Testis (tissue), 3 donors: ENCODE data around the gene AURKA. TPM values are rescaled to one million over a fixed set of nuclear protein-coding genes. Genes with fewer than 3 reads are reported as not detected.

ENCODE experiments used
- DNase-seq: peaks from one replicate; pipeline ENCODE4 v3.0.0-alpha.2; 2019
- H3K27ac ChIP-seq, 2 donors: fragments of 200-600 bp; sonication (generic); one replicate each; pipeline ENCODE4 v1.5.1; 2019
- H3K27me3 ChIP-seq: fragments of 200-600 bp; sonication (generic); one replicate; pipeline ENCODE4 v1.5.1; 2019
- H3K36me3 ChIP-seq: fragments of 200-600 bp; sonication (generic); one replicate; pipeline ENCODE4 v1.5.1; 2017; ENCODE audit warnings: low read depth; ENCODE audit errors: missing control alignments
- H3K4me1 ChIP-seq: fragments of 200-600 bp; sonication (generic); one replicate; pipeline ENCODE4 v1.5.1; 2019
- H3K4me3 ChIP-seq, 2 donors: fragments of 200-600 bp; sonication (generic); one replicate each; pipeline ENCODE4 v1.5.1; 2017 to 2019
- H3K9me3 ChIP-seq: fragments of 200-600 bp; sonication (generic); one replicate; pipeline ENCODE4 v1.5.1; 2017
- POLR2A ChIP-seq: fragments of 450-650 bp; IDR thresholded peaks from one replicate; pipeline ENCODE4 v1.6.1; 2017; ENCODE audit warnings: antibody characterized with exemption, mild to moderate bottlenecking, moderate library complexity
- WGBS, 2 donors: methylation state at CpG; one replicate each; pipeline ENCODE4 v1.1.5; 2018; 5-methylcytosine and 5-hydroxymethylcytosine counted together
- intact Hi-C: fragments of 100-400 bp; cut with DNase I; formaldehyde crosslinking; loops from one replicate; pipeline ENCODE4 v1.15.1; 2023; ENCODE audit warnings: low total_unique reads
- polyA plus RNA-seq: library from polyadenylated mRNA; stranded (reverse); fragments of 350-450 nt; fragmentation: Illumina TruSeq; extraction: RNeasy Lipid Tissue Mini Kit (QIAGEN cat#74804); gene quantifications from one replicate; pipeline ENCODE4 v1.2.3, GENCODE V29; 2014; ENCODE audit warnings: low read depth, low replicate concordance; ENCODE audit not compliant: insufficient read depth
- total RNA-seq, 2 donors: library from RNA; depleted of rRNA; stranded (reverse); fragments of >200 nt; gene quantifications; one replicate each; pipeline ENCODE4 v1.2.3, GENCODE V29; 2016
- TF ChIP-seq, protein P1 (sequence below), 3 experiments: fragments of 450-650 bp in 2 of 3; fragments of 200-600 bp in 1 of 3; sonication (generic) in 1 of 3; IDR thresholded peaks; one replicate each; pipeline ENCODE4 v1.5.1; 2016 to 2019; ENCODE audit warnings: antibody characterized with exemption in 3 of 3, mild to moderate bottlenecking in 2 of 3, moderate library complexity in 1 of 3

The AURKA gene
- total and polyA plus RNA-seq, 3 donors from 2014 or later: 27.2 to 87.6 (median 35.4) TPM

DNA sequence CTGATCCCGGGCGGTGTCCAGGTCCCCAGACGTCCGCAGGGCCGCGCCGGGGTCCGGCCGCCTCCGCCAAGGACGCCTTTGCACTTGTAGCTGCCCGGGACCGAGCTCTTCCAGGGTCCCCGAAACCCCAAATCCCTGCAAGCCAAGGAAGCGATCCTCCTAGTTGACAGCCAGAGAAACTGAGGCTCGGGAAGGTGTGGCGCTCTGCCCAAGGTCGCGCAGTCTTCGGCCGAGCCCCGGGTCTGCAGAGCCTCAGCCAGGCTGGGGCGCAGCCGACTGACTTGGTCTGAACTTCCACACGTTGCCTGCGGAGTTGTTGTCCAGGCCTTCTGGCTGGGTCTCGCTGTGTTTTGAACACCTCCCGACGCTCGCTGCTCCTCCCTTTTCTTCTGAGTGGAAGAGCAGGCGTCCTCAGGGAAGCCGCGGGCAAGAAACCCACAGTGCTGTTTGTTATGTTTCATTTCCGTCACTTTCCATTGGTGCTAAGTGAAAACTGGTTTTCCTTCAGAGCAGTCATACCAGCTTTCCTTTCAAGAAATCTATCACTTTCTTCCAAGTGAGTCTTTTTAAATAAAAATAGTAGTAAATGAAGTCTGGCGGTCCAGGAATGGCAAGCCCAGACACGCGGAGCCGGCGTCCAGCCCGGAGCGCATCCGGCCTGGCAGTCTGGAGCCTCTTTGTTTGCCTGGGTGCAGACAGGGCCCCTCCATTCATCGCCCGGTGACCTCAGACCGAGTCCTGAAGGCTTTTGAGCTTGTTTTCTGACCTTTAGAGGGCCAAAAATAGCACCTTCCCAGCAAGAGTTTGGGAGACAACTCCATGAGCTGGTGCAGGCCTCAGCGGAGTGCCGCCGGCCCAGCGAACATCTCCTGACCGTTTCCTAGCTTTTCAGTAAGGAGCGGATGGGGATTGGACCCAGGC, 32.5 kb downstream of the AURKA start:
- DNase-seq: peak; percentile 67
- intact Hi-C loops: no loop called here
- Histone ChIP-seq H3K27ac (peak overlapping the region; percentile 69 to 88), H3K4me1 (peaks cover 22% of the 10 kb centered on the region), H3K27me3 (no peaks in the 10 kb centered on the region), H3K9me3 (no peaks in the 10 kb centered on the region), H3K36me3 (no peaks in the 10 kb centered on the region), H3K4me3 (peak overlapping the region; percentile 79 to 98)
- TF ChIP-seq, protein P1, sequence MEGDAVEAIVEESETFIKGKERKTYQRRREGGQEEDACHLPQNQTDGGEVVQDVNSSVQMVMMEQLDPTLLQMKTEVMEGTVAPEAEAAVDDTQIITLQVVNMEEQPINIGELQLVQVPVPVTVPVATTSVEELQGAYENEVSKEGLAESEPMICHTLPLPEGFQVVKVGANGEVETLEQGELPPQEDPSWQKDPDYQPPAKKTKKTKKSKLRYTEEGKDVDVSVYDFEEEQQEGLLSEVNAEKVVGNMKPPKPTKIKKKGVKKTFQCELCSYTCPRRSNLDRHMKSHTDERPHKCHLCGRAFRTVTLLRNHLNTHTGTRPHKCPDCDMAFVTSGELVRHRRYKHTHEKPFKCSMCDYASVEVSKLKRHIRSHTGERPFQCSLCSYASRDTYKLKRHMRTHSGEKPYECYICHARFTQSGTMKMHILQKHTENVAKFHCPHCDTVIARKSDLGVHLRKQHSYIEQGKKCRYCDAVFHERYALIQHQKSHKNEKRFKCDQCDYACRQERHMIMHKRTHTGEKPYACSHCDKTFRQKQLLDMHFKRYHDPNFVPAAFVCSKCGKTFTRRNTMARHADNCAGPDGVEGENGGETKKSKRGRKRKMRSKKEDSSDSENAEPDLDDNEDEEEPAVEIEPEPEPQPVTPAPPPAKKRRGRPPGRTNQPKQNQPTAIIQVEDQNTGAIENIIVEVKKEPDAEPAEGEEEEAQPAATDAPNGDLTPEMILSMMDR (IDR thresholded peaks at IDR 0.05): no peak
- WGBS, 2 donors: 2 to 5% methylated on average over 27 to 45 of the region's 51 CpGs

DNA sequence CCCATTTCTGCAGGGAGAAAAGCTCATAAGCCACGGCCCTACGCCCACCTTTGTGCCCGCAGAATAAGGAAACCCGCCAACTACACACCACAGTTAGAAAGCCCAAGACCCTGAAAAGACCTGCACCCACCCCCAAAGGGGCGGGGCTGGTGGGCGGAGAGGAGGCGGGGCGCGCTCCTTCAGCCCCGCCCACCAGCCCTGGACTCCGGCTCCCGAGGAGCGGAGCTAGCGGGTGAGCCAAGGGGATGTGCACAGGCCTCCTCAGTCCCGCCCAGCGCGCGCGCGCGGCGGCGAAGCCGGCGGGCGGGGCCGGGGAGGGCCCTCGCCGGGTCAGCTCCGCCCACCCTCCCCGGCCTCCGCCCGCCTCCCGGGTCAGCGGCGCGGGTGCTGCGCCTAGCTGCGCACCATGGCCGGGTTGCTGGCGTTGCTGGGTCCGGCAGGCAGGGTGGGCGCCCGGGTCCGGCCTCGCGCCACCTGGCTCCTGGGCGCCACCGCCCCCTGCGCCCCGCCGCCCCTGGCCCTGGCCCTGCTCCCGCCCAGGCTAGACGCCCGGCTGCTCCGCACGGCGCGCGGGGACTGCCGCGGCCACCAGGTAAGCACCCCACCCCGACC, 33.3 kb downstream of the AURKA start, which contains the start of gene FAM210B:
Gene FAM210B, plus strand, starts transcription at position 375 of the 612 bp plus-strand sequence. Its CDS starts 32 bp downstream, at position 407.
- intact Hi-C loops: no loop called here
- Histone ChIP-seq H3K4me1 (peaks cover 22% of the 10 kb centered on the region), H3K36me3 (no peaks in the 10 kb centered on the region), H3K27ac (peak within 1 kb of the TSS; percentile 69 to 88), H3K27me3 (no peaks in the 10 kb centered on the region), H3K4me3 (peak within 1 kb of the TSS; percentile 79 to 98), H3K9me3 (no peaks in the 10 kb centered on the region)
- DNase-seq: peak; percentile 93
- peak; percentile 5 for TF ChIP-seq POLR2A
- TF ChIP-seq, protein P1 (IDR thresholded peaks at IDR 0.05): no peak
- WGBS, 2 donors: 1% methylated on average over 13 to 50 of the region's 63 CpGs

DNA sequence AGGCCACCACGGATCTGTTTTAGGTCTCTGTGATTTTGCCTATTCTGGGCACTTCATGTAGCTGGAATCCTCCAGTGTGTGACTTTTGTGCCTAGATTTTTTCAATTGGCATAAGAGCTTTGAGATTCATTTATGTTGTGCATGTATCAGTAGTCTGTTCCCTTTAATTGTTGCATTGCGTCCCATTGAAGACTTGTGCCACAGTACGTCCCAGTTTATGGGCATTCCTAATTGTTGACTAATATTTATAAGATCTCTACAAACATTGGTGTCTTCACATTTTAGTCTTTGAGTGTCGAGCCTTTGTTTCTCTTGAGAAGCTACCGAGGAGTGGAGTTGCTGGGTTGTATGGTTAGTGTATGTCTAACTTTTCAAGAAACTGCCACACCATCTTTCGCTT, 33.9 kb downstream of the AURKA start:
- Histone ChIP-seq H3K27me3 (no peaks in the 10 kb centered on the region), H3K27ac (no peak overlapping the region), H3K36me3 (no peaks in the 10 kb centered on the region), H3K4me3 (peak overlapping the region; percentile 29 to 98), H3K9me3 (no peaks in the 10 kb centered on the region), H3K4me1 (peaks cover 20% of the 10 kb centered on the region)
- no peak for DNase-seq
- TF ChIP-seq, protein P1 (IDR thresholded peaks at IDR 0.05): no peak
- no peak for TF ChIP-seq POLR2A
- intact Hi-C loops: no loop called here
- WGBS, 2 donors: 35 to 39% methylated on average over 6 of the region's 6 CpGs

DNA sequence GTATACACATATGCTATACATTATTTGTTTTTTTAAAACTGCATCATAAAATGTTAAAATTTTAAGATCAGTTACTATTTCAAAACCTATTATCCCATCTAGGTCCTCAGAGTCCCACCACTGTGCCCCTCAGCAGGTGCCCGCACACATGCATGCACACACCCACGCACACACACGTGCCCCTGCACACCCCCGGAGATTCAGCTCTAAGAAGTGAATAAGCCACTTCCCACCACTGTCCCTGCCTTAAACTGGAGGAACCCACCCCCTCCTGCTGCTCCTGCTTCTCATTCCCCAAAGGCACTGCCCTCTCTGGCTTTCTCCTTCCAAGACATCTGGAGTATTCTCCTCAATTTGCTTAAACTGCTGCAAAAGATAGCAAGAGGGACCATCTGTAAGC, 38.7 kb downstream of the AURKA start:
- Histone ChIP-seq H3K36me3 (no peaks in the 10 kb centered on the region), H3K4me3 (no peak overlapping the region), H3K27me3 (no peaks in the 10 kb centered on the region), H3K9me3 (no peaks in the 10 kb centered on the region), H3K4me1 (no peaks in the 10 kb centered on the region), H3K27ac (no peak overlapping the region)
- DNase-seq: no peak
- intact Hi-C loops: no loop called here
- TF ChIP-seq, protein P1 (IDR thresholded peaks at IDR 0.05): no peak
- no peak for TF ChIP-seq POLR2A
- WGBS, 2 donors: 68 to 70% methylated on average over 4 of the region's 4 CpGs
